Stimulated activated CD4-positive, alpha-beta T cell treated with anti-CD3 and anti-CD28 coated beads, TNF-alpha, amount 100 ng/mL, for 1 hour (primary cell): ENCODE measurements around the gene RBBP8.
A peak's percentile ranks its signal among the peaks of the same experiment; 100 is the strongest.
"Not testable (repeated sequence)": the region's sequence is repeated elsewhere in the genome, so short reads cannot be mapped to it uniquely, and the experiment has no call there.

Source experiments
- DNase-seq, 3 donors: peaks; one replicate each; pipeline ENCODE4 v3.0.0-alpha.2; 2020; ENCODE audit warnings: low read depth in 3 of 3, low spot score in 1 of 3

Gene RBBP8

DNA sequence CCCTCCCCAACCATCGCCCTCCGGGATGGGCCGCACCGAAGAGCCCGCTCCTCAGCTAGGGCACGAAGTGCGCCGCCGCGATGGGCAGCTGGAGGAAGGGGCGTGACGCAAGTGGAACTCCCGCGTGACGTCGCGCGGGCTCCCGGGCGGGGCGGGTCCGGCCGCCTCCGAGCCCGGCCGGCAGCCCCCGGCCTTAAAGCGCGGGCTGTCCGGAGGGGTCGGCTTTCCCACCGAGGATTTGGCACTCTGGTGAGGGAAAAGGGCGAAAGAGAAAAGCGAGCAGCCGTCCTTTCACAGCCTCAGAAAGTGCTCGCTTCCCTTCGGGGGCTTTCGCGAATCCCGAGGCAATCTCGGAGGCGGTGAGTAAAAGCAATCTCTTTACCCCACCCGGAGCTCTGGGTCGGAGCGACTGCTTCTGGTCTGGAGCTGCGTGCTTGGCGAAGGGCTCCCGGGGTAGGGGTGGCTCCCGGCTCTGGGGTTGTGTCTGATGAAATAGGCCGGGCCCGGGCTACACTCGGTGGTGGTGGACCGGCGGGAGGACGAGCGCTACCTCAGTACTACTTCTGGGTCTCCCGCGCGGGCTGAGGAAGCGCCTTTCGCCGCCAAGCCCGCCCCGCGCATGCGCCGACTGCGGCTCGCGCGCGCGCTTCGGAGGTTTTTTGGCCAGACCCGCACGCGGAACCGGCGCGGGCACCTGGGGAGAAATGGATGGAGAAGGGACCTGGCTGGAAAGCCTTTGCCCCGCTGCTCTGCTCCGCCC, at the start of gene RBBP8:
Gene RBBP8 (plus strand): TSS at position 123 of the 760 bp plus-strand sequence. CDS start 3,524 bp downstream, outside the sequence.
- DNase-seq, result peak; percentile 51 to 73 (median 61)

DNA sequence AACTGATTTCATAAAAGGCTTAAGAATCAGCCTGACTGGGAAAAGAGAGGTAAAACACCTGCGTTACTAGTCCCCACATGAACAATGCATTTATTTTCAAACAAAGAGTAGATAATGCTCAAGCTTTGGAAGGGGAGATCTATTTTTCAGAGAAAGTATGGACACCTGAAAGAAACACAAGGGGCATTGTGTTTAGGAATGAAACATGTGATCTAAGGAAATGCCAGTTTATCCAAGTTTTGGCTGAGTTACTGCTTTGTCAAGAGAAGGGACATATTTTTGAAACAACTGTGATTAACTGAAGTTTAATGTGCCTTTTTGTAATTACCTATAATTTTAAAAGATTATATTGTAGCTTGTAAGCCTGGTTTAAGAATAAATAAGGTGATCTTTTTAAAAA, 49.3 kb upstream of the RBBP8 start:
- no peak for DNase-seq

DNA sequence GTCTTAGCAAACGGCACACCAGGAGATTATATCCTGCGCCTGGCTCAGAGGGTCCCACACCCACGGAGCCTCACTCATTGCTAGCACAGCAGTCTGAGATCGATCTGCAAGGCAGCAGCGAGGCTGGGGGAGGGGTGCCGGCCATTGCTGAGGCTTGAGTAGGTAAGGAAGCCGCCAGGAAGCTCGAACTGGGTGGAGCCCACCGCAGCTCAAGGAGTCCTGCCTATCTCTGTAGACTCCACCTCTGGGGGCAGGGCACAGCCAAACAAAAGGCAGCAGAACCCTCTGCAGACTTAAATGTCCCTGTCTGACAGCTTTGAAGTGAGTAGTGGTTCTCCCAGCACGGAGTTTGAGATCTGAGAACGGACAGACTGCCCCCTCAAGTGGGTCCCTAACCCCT, 47.4 kb upstream of the RBBP8 start:
- DNase-seq, result not testable (repeated sequence)

DNA sequence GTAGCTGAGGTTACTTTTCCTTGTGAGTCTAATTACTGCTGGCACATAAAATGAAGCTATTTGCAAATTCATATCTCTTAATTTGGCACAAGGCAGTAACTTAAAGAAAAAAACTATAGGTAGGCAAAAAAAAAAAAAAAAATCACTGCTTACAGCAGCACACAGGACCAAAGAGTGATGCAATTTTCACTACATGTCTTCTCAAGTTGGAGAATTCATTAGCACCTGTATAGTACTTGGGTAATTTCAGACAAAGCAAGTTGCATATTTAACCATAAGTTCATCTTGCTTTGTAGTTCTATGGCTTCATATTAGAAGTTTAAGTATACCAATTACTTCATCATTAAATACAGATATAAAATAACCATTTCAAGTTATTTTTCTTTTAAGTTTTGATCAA, 33.7 kb upstream of the RBBP8 start:
- no peak for DNase-seq

DNA sequence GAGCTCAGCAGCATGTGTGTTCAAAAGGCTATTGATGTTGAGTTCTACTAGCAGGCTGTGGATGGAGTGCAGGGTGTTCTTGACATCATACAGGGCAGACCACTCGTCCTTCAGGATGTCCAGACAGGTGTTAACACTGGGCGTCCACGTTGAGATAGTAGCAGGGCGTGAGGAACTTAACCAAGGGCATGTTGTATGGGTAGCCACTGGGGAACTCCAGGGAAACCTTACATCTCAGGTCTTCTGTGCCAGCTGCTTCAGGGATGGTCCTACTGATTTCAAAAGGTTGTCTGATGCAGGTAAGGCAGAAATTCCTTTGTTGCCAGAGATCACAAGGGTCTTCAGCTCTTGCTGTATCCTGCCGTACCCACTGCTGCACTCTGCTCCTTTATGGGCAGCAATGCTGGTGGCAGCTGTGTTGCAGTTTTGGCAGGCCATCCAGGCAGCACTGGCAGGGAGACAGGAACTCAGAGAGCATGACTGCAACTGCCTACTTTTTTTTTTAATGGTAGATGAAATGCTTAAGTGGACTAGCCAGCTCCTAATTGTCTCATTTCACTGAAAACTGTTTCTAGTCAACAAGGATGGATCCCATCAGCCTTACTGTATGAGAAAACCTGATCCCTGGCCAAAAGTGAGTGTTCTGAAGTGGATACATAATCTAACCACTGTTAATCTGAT, 32.4 kb upstream of the RBBP8 start:
- no peak for DNase-seq

DNA sequence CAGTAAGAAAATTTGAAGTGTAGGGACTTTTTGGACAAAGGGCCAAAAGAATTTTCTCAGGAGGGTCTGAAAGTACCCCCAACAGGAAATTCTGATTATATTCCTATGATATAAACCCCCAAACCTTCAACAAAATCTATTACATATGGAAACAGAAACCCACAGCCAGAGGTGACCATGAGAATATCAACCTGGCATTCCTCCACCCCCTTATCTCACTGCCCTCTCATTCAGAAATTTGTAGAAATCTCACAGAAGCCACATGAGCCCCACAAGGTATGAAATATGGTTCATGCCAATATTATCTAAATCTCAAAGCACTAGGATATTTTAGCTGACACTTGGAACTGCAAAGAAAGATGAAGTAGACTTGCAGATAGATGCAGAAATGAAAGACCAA, 31.0 kb upstream of the RBBP8 start:
- no peak for DNase-seq

DNA sequence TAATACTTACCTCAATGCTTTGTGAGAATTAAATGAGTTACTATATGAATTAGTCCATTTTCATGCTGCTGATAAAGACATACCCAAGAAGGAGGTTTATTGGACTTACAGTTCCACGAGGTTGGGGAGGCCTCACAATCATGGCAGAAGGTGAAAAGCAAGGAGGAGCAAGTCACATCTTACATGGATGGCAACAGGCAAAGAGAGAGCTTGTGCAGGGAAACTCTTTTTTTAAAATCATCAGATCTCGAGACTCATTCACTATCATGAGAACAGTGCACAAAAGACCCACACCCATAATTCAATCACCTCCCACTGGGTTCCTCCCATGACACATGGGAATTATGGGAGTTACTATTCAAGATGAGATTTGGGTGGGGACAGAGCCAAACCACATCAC, 29.9 kb upstream of the RBBP8 start:
- DNase-seq, result not testable (repeated sequence)

DNA sequence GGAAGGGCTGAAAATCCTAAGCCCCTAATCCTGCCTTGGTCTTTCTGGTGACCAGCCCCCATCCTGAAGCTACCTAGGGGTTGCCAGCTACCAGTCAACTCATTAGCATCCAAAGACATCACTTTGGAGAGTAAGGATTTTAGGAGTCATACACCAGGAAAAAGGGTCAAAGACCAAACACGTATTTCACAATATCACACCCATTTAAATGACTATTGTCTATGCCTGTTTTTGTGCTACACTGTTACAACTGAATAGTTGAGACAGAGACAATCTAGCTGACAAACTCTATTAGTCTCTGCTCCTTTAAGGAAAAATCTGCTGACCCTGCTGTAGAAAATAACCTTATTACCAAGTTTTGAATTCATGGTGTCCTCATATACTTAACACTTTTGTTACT, 21.0 kb upstream of the RBBP8 start:
- DNase-seq, result no peak

DNA sequence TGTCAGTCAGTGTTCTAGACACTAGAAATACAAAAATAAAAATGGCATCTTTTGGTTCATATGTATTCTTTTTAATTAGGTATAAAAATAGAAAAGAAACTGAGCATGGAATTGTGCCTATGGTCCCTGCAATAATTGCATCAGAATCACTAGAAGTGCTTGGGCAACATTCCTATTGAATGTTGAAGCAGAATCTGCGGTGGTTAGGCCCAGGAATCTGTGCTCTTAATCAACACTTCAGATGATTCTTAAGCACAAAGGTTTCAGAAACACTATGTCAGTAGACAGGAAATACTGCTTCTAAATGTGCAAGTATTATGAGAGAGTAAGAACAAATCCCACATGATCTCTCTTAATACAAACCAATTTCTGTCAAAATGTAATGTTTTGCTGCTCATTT, 20.3 kb upstream of the RBBP8 start:
- DNase-seq, result no peak

DNA sequence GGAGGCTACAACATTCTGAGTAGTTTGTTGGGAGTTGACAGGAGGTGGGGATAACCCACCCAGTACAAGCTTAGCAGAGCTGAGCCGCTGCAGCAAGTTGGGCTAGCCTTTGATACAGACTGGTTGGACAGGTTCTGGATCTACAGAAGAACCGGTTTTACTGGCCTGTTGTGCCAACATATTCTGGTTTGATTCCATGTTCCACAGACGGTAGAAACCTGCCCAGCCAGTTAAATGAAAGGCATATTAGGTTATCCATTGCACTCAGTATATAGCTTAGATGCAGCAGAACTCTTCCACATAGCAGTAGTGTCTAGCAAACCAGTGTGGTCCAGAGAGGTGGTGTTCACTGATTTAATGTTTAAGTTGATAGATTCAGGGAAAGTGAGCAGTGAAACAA, 19.3 kb upstream of the RBBP8 start:
- DNase-seq, result no peak

DNA sequence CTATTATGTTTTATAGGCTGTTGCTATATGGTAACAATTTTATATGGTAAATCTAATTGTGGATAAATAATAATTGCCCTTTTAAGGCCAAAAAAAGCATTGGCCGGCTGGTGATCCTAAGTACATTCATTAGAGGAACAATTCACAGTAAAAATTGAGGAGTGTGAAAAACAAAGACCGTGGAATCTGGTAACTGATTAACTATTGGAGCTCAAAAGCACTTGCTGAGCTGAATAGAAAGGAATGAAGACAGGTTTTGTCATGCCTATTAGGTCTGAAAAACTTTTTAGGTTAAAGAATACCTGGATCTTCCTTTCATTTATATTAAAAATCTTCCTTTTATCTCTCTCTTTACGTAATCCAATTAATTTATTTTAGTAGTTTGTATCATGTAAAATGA, 18.5 kb upstream of the RBBP8 start:
- DNase-seq, result no peak

DNA sequence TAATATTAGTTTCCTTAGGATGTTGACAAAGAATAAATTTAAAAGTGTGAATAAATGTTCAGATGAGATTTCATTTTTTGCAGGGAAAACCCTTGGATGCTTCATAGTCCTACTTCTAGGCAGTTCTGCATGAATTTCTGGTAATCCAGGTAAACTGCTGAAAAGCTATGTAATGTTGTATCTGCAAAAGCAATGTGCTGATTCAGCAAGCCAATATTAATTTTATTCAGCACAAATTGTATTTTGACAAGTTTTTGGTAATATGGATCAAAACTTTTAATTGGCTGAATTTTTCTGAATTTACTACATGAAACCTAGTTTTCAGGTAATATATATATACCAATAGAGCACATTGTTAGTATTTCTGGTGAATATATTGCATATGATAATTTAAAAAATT, 17.8 kb upstream of the RBBP8 start:
- no peak for DNase-seq

DNA sequence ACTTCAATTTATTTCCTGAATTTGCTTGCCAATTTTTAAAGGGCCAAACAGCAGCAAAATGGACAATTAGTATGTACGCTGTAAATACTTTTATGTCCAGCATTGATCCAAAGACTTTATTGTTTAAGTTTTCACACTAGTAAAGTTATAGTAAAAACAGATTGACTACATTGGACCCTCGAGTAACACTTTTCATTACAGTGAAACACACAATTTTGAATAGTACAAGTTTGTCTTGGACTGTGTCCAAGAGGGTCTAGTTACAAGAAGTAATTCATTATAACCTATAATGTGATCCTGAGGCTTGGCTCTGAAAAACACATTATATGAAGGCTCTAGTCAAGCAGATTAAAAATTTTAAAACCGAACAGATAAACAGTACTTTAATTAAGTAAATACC, 11.4 kb upstream of the RBBP8 start:
- DNase-seq, result no peak

DNA sequence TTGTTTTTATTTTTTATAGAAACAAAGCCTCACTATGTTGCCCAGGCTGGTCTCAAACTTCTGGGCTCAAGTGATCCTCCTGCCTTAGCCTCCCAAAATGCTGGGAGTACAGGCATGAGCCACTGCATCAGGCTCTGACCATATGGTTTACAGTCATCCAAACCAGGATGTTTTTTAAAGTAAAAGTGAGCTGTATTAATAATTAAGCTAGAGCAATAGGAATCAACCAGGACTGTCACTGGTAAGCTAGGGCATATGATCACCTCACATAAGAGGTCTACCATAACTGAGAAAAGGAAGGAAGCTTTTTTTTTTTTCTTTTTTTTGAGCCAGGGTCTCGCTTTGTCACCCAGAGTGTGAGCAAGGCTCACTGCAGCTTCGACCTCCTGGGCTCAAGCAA, 8.5 kb upstream of the RBBP8 start:
- DNase-seq, result no peak

DNA sequence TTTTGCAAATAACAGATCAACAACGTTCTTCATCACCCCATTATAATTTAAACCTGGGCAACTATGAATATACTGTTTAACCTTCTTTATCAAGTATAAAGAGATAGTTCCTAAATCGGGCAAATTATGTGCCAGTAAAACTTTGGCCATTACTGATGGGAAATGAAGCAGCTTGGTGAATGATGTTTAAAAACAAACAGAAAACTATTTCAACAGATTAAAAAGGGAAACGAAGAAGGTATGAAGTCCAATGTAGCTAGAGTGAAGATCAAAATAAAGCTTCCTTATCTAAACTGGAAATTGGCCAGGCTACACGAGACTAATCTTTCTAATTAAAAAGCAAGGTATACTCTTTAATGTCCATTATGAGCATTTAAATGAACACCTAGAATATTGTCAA, 6.7 kb upstream of the RBBP8 start:
- DNase-seq, result no peak

DNA sequence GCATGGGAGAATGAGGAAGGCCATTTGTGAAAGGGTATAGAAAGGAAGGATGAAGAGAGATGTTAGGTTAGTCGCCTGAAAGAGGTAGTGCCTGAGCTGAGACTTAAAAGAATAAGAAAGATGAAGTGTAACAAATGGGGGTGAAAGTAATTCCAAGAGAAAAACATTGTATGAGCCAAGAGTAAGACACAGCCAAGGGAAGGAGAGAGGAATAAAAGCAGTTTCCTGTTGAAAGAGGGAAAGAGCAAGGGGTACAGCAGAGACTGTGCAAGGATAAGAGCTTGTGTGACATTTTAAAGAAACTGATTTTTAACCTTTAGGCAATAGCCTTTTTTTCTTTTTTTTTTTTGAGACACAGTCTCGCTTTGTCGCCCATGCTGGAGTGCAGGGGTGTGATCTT, 4.8 kb upstream of the RBBP8 start:
- DNase-seq, result no peak

DNA sequence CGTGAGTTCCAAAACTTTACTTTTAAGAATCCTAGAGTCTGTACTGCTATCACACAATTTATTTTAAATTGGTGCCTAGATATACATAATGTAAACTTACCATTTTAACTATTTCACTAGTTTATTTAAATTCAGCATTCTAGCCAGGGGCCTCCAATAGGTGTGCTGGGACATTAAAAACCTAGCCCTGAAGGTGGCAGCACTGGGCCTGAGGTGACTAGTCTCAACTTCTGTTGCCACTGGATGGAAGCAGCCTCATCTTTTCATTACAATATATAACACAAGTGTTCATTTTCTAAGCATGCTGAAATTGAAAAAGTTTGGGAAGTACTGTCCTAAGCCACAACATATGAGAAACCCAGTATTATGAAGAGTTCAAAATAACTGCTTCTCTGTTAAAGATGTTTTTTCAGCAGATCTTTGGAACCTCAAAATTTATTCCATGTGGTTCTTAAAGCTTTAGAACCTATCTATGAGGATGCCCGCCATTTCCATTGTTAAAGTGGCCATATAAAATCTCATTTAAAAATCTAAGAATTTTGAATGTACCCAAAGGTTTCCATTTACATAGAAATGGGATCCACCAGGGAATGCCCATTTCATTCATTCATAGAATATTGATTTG, 2.9 kb upstream of the RBBP8 start:
- peak; percentile 45 to 67 (median 51) for DNase-seq

DNA sequence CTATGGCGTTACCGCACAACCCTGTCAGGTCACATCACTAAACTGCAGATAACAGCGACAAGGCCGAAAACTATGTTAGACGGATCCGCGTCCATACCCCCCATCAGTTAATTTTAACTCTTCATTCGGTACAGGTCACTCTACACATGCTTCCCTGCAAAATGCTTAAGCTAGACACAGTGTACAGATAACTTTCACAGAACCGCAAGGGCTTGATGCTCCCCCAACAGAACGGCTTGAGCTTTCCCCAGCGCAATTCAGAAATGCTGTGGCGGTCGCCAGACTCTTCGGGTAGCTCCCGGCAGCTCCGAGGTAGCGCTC, 283 bp upstream of the RBBP8 start:
- DNase-seq, result no peak

DNA sequence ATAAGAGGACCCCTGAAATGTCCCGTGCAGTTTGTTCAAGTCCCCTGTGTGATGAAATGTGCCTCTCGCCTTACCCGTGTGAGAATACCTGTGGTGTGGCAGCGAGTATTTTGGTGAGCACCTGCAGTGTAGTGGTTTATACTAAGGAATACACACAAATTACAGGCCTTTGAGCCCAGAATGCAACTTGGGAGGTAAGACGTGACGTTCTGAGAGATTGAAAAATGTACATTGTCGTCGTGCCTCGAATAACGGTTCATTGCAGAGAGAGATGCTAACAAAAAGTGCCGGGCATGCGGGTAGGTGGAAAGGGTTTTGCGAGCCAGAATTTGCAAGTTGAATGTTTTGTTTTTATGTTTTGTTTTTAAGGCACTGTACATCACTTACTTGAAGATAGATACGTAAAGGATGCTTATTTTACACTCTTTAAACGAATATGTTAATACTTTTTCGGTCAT, 867 bp downstream of the RBBP8 start:
- DNase-seq, result no peak

DNA sequence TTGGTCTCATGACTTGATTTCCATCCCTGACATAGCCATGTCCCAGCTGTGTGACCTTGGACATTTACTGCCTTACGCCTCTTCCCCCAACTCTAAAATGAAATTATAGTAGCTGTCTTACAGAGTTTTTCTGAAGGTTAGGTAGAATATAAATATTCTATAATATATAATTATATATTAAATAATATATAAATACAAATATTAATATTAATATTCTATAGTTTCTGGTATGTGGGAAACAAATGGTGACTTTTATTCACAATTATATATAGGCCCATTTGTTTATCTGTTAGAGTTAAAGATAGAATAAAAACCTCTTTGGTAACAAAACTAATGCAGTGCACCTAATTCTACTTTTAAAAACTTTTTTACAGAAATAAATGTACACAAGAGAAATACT, 1.7 kb downstream of the RBBP8 start:
- DNase-seq, result no peak

DNA sequence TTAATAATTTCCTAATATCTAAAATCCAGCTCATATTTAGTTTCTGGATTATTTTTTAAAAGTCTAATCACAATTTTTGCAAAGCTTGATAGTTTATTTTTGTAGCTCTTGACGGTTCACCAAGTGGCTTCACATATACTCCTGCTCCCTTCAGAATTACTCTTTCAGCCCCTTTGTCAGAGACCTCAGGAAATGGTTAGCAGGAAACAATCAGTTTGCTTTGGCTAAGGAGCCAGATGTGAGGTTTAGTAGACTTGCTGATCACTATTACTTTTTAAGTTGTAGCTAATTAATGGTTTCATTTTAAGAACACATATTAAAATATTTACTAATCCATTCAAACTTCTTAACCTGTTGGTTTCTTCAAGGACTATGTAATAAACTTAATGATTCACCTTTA, 2.3 kb downstream of the RBBP8 start:
- no peak for DNase-seq

DNA sequence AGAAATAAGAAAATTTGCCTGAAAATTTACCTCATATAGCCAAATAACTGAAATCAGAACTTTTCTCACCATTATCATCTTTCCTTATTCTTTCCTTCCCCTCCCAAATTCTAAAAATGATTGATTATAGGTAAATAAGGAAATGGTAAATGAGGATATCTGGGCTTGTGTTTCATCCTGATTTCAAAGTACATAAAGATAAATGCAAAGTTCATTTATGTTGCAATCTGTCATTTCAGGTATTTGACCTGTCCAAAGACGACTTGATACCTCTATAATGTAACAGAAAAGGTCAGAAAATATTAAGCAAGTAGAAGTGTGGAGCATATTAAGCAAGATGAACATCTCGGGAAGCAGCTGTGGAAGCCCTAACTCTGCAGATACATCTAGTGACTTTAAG, 3.4 kb downstream of the RBBP8 start:
- DNase-seq, result no peak

DNA sequence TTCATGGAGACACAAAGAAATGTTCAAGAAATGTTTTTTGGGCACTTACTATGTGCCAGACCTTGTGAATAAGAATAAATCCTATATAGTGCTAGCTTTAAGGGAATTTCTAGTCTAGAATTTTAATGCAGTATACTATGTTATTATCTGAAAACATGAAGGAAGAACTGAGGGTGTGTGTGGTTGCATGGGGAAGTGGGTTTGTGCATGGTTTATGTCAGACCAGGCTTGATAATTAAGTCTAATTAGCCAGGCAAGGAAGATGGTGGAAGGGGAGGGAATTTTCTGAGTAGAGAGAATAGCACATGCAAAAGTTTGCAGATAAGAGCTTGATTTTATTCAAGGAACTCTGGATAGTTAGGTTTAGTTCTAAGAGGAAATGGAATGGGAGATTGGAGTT, 6.5 kb downstream of the RBBP8 start:
- no peak for DNase-seq
